AG09319 (cell line): ENCODE data around the gene PDE7B.
"Not testable (repeated sequence)": the region's sequence is repeated elsewhere in the genome, so short reads cannot be mapped to it uniquely, and the experiment has no call there.

Experiments used
- DNase-seq: peaks from one replicate; pipeline ENCODE4 v3.0.0-alpha.2; 2010; ENCODE audit warnings: low read depth; ENCODE audit errors: extremely low read depth
- CTCF ChIP-seq: IDR thresholded peaks from 2 replicates; pipeline ENCODE4 v1.5.1; 2011; ENCODE audit warnings: low read depth, mild to moderate bottlenecking, inconsistent platforms, low read length, moderate library complexity

The PDE7B gene

GRCh38 chr6:136136274-136136673 is 284.8 kb downstream of the PDE7B start:
- no peak for DNase-seq
- TF ChIP-seq CTCF: no peak

GRCh38 chr6:136137008-136137692 is 285.6 kb downstream of the PDE7B start:
- no peak for DNase-seq
- no peak for TF ChIP-seq CTCF

- DNase-seq: no peak
- no peak for TF ChIP-seq CTCF
These were observed 286.4 kb downstream of the PDE7B start for GRCh38 chr6:136137739-136138402.

DNA sequence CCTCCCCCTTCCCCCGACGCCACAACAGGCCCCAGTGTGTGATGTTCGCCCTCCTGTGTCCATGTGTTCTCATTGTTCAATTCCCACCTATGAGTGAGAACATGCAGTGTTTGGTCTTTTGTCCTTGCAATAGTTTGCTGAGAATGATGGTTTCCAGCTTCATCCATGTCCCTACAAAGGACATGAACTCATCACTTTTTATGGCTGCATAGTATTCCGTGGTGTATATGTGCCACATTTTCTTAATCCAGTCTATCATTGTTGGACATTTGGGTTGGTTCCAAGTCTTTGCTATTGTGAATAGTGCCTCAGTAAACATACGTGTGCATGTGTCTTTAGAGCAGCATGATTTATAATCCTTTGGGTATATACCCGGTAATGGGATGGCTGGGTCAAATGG is 287.6 kb downstream of the PDE7B start:
- not testable (repeated sequence) for DNase-seq

DNA sequence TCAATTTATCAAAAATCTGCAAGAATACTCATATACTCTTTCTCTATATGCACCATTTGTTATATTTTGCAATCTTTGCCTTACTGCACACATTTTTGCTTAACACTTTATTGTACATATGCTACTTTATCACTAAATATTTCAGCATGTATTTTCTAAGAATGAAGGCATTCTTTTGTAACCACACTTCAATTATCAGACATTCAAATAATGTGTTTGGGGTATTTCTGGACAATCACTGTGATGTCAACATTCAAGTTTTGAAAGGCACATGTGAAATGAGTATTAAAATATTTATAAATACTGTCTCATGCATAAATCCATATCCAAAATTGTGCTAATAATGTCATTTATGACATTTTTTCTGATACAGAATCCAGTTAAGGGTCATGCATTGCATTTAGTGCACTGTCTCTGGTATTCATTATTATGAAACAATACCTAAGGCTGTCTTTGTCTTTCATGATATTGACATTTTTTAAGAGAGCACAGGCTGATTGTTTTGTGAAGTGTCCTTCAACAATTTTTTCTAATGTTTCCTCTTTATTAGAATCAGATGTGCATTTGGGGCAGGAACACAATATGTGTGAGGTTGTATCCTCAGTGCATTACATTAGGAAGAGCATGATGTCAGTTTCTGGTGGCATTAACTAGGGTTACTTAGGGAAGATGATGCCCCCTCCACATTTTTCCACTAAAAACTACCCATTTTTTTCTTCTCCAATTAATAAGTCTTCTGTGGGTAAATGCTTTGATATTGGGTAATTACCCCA is 292.9 kb downstream of the PDE7B start:
- DNase-seq: peak; percentile 19
- no peak for TF ChIP-seq CTCF

GRCh38 chr6:136146130-136146529 is 294.6 kb downstream of the PDE7B start:
- no peak for DNase-seq

GRCh38 chr6:136147342-136147741 is 295.8 kb downstream of the PDE7B start:
- no peak for TF ChIP-seq CTCF
- no peak for DNase-seq

More at GRCh38 chr6:136146130-136146529, 294.6 kb downstream of the PDE7B start:
- TF ChIP-seq CTCF: no peak
